Measurements from ENCODE around the gene CST11. TPM values are rescaled to one million over a fixed set of nuclear protein-coding genes. Genes with fewer than 3 reads are reported as not detected.

The CST11 gene
- total and polyA plus RNA-seq, 10 of the 15 experiments (the other 5 are each of a cell fraction or from before 2014, with no cell fraction given): 0.33 TPM; not detected in 9

GRCh38 chr20:23455639-23456038 is 3.0 kb upstream of the CST11 start:
- FAIRE-seq (no peak), ATAC-seq (no peak), DNase-seq (ENCODE audit: low read depth, low spot score) (no peak)
- TF ChIP-seq BCLAF1 (IDR thresholded peaks at IDR 0.05) (no peak), RELB (IDR thresholded peaks at IDR 0.05; ENCODE audit: low read depth) (no peak), WRNIP1 (IDR thresholded peaks at IDR 0.05; ENCODE audit: borderline replicate concordance, low read depth, low read length) (no peak), RELA (IDR thresholded peaks at IDR 0.05; ENCODE audit: borderline replicate concordance, partially characterized antibody) (no peak), POLR2A (IDR thresholded peaks at IDR 0.05; ENCODE audit: low read depth, low read length) (no peak), TAF1 (IDR thresholded peaks at IDR 0.05; ENCODE audit: borderline replicate concordance, low read depth, low read length) (no peak), REST (IDR thresholded peaks at IDR 0.05; ENCODE audit: low read depth, low read length) (no peak), PAX5 (IDR thresholded peaks at IDR 0.05; ENCODE audit: borderline replicate concordance, low read depth, low read length) (no peak), TCF7 (IDR thresholded peaks at IDR 0.05; ENCODE audit: borderline replicate concordance) (no peak)
- Histone ChIP-seq H3K9ac (ENCODE audit: control insufficient read depth, insufficient read depth, low read length) (no peak overlapping the region), H4K20me1 (ENCODE audit: control insufficient read depth, insufficient read depth) (no peaks in the 10 kb centered on the region), H3K36me3 (ENCODE audit: control insufficient read depth in 2 of 2, insufficient read depth in 2 of 2, low read length in 1 of 2) (no peaks in the 10 kb centered on the region), H3K27me3 (replicated peaks in 1 of 2; ENCODE audit: control insufficient read depth in 2 of 2, insufficient read depth in 2 of 2, low read length in 1 of 2) (peaks cover 2% of the 10 kb centered on the region in 2 experiments; a peak in 1 of 4 replicates), H3K4me3 (no peak overlapping the region), H3K27ac (ENCODE audit: control insufficient read depth, insufficient read depth) (no peak overlapping the region), H3K4me1 (ENCODE audit: control insufficient read depth, insufficient read depth, low read length) (no peaks in the 10 kb centered on the region), H3K79me2 (ENCODE audit: control insufficient read depth, insufficient read depth, low read length) (no peaks in the 10 kb centered on the region), H3K4me2 (ENCODE audit: control insufficient read depth, insufficient read depth) (no peak overlapping the region), H3K9me3 (replicated peaks; ENCODE audit: control insufficient read depth, insufficient read depth, low read length) (no peaks in the 10 kb centered on the region), H2AFZ (ENCODE audit: control insufficient read depth, low read depth, low read length) (no peak overlapping the region)
- SMC1A ChIA-PET (ENCODE audit: uncharacterized antibody, unreplicated experiment): no interaction called here
- POLR2A ChIA-PET: no interaction called here
- 36% methylated on average over 7 of the region's 7 CpGs for WGBS (ENCODE audit: insufficient coverage, insufficient replicate concordance, low lambda C conversion rate, missing lambda C conversion rate)
- RAD21 ChIA-PET (ENCODE audit: unreplicated experiment): no interaction called here
- no TSS peak for BruUV-seq (replicated peaks)
- CTCF ChIA-PET: no interaction called here
- intact Hi-C loops (cut with micrococcal nuclease; ENCODE audit: unreplicated experiment) (no loop called here), in situ Hi-C loops (cut with MboI) (no loop called here)
